ENCODE measurements around the gene TNFSF8. TPM values are rescaled to one million over a fixed set of nuclear protein-coding genes. Genes with fewer than 3 reads are reported as not detected.

Gene TNFSF8
- total RNA-seq, 1 donor from 2014 or later, result not detected

DNA sequence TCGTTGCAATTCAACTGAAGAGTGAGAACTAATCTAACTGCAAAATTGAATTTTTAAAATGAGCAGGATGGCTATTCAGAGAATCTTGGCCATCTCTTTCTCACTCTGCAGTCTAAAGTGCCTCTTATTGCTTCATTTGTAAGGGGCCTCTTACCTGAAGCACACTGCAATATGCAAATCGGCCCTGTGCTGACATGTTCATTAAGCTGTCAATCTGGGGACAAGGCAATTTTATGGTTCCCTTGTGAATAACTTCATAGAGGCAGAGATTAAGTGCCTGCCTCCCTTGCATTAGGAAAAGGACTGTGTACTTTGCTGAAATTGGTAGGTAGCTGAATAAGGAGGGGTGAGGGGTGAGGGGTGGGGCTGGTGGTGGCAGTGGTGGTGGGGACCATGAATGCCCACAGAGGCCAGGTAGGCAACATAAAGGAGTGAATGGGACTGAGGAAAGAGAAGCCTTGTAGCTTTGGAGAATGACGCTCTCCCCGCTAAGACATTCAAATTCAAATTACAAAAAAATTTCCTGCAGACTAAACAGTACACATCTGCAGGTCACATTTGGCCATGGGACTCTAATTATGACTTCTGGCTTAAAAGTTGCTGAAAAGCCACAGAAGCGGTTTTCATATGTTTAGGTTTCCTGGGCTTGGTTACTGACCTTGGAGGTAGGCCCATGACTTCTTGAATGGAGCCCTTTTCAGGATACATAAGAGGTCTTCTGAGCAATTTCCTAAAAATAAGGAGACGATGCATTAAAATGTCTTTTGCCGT is 25.0 kb downstream of the TNFSF8 start:
- Histone ChIP-seq H3K27me3 (ENCODE audit: control insufficient read depth, insufficient read depth, low read length) (no peaks in the 10 kb centered on the region), H3K4me3 (ENCODE audit: low read depth, low read length) (no peak overlapping the region), H3K36me3 (ENCODE audit: control insufficient read depth, insufficient read depth, low read length) (no peaks in the 10 kb centered on the region)
- TF ChIP-seq, protein P1, sequence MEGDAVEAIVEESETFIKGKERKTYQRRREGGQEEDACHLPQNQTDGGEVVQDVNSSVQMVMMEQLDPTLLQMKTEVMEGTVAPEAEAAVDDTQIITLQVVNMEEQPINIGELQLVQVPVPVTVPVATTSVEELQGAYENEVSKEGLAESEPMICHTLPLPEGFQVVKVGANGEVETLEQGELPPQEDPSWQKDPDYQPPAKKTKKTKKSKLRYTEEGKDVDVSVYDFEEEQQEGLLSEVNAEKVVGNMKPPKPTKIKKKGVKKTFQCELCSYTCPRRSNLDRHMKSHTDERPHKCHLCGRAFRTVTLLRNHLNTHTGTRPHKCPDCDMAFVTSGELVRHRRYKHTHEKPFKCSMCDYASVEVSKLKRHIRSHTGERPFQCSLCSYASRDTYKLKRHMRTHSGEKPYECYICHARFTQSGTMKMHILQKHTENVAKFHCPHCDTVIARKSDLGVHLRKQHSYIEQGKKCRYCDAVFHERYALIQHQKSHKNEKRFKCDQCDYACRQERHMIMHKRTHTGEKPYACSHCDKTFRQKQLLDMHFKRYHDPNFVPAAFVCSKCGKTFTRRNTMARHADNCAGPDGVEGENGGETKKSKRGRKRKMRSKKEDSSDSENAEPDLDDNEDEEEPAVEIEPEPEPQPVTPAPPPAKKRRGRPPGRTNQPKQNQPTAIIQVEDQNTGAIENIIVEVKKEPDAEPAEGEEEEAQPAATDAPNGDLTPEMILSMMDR (IDR thresholded peaks at IDR 0.05; ENCODE audit: insufficient read depth, low read length, poor library complexity, severe bottlenecking), result no peak
- DNase-seq (ENCODE audit: low read depth), result no peak

DNA sequence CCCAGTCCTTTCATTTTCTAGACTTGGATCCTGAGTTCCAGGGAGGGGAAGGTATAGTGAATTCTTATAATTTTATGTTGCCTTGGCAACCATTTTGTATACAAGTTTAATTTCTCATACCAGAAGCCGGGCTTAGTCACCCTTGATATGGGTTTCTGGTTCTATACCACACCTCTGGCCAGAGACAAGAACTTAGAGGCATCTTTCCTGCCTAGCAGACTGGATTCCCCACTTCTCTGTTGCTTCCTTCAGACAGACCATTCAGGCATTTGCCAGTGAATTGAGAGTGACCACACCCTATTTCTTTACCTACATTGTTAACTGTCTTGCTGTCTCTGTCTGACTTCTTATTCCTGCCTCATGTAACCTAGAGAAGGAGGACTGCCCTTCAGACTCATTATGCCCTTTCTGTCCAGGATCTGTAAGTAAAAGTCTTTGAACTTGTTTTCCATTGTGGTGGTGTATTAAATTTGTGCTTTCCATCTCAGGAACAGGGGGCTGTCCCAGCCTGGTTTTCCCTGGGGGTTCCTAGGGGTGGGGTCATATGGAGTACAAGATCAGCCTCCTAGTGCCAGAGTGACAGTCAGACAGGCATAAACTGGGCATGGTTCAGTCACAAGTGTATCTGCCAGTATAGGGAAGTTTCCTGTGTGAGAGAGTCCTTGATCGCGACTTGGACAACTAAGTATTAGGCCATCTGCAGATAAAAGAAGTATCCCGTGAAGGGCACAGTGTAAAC is 27.4 kb downstream of the TNFSF8 start:
- no peak for DNase-seq (ENCODE audit: low read depth)
- TF ChIP-seq, protein P1 (IDR thresholded peaks at IDR 0.05; ENCODE audit: insufficient read depth, low read length, poor library complexity, severe bottlenecking), result no peak

DNA sequence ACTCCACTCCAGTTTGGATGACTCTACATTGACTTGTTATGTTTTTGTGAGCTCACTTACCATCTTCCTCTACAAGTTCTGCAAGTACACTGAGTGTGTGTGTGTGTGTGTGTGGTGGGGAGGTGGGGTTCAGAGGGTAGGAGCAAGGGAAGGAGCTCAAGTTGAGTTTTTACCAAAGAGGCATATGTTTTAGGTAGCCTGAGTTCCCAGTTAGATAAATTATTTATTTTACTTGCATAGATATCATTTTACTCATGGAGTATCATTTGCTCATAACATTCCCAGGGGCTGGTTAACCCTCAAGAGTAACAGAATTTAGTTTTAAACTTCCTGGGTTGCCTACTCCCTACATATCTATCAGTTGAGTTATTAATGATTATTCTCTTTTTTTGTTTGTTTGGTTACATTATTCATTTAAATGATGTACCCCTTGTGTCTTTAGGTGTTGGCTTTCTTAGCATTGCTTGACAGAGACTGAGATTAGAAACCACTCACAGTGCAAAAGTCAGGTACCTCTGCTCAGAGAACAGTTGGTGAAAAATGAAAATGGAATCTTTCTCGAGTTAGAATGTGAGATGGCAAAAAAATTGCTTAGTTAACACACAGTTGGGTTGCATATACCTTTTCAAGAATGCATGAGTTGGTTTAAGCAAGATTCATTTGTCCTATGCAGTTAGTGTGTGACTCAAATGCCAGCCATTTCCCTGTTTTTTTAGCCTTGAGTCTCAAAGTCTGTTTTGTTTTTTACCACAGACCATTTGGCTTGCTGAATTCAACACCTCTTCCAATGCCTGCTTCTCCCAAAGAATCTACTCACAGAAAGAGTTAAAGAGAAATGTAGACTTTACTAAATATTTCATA is 29.2 kb downstream of the TNFSF8 start:
- Histone ChIP-seq H3K36me3 (ENCODE audit: control insufficient read depth, insufficient read depth, low read length) (no peaks in the 10 kb centered on the region), H3K27me3 (ENCODE audit: control insufficient read depth, insufficient read depth, low read length) (no peaks in the 10 kb centered on the region), H3K4me3 (ENCODE audit: low read depth, low read length) (no peak overlapping the region)
- TF ChIP-seq, protein P1 (IDR thresholded peaks at IDR 0.05; ENCODE audit: insufficient read depth, low read length, poor library complexity, severe bottlenecking), result no peak
- DNase-seq (ENCODE audit: low read depth), result no peak

More for the DNA sequence above, 27.4 kb downstream of the TNFSF8 start:
- Histone ChIP-seq H3K27me3 (ENCODE audit: control insufficient read depth, insufficient read depth, low read length) (no peaks in the 10 kb centered on the region), H3K4me3 (ENCODE audit: low read depth, low read length) (no peak overlapping the region), H3K36me3 (ENCODE audit: control insufficient read depth, insufficient read depth, low read length) (no peaks in the 10 kb centered on the region)

DNA sequence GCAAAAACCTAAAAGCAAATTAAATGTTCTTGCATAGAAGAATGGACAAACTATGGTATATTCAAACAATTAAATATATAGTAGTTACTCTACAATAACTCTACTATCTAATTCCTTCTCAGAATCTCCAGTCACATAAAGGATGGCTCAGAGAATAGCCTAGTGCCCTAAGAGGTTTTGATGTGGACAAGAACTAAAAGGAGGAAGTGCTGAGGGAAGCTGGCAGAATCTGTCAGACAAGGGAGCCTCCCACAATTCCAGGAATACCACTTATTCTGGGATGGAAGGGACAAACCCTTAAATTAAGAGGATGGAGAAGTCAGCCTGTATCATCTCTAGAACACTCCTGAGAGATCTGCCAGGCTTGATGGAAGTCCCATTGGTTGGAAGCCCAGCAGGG is 30.4 kb downstream of the TNFSF8 start:
- DNase-seq (ENCODE audit: low read depth), result no peak
- TF ChIP-seq, protein P1 (IDR thresholded peaks at IDR 0.05; ENCODE audit: insufficient read depth, low read length, poor library complexity, severe bottlenecking), result no peak
- H3K36me3 ChIP-seq (ENCODE audit: control insufficient read depth, insufficient read depth, low read length), result no peaks in the 10 kb centered on the region
- no peak overlapping the region for H3K4me3 ChIP-seq (ENCODE audit: low read depth, low read length)
- H3K27me3 ChIP-seq (ENCODE audit: control insufficient read depth, insufficient read depth, low read length), result no peaks in the 10 kb centered on the region

DNA sequence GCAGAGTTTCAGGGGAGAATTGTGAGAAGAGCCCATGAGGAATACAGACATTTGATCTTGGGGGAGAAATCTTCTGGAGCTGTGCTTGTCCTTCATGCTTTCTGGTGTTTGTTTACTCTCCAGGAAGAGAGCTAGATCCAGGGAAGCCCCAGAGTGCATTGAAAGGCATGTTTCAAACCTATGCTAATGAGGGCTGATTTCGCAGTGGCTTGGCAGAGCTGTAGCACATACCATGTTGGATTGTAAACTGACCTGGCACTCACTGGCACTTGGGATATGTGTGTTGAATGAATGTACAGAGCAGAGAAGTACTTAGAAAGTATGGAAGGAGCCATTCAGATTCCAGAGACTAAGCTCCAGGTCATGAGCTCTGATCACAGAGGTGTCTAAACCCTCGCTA is 30.9 kb downstream of the TNFSF8 start:
- Histone ChIP-seq H3K4me3 (ENCODE audit: low read depth, low read length) (no peak overlapping the region), H3K36me3 (ENCODE audit: control insufficient read depth, insufficient read depth, low read length) (no peaks in the 10 kb centered on the region), H3K27me3 (ENCODE audit: control insufficient read depth, insufficient read depth, low read length) (no peaks in the 10 kb centered on the region)
- DNase-seq (ENCODE audit: low read depth), result no peak
- TF ChIP-seq, protein P1 (IDR thresholded peaks at IDR 0.05; ENCODE audit: insufficient read depth, low read length, poor library complexity, severe bottlenecking), result no peak
